Neuronal stem cell (in vitro differentiated cells): ENCODE measurements around the gene MARVELD1.
A peak's percentile ranks its signal among the peaks of the same experiment; 100 is the strongest.

Experiments
- DNase-seq: peaks from one replicate; pipeline ENCODE4 v3.0.0-alpha.2; 2013; ENCODE audit warnings: low spot score
- H2AFZ ChIP-seq: one replicate; pipeline ENCODE4 v1.6.1; 2013; ENCODE audit warnings: mild to moderate bottlenecking, low read length, inconsistent platforms
- H2AK5ac ChIP-seq: 2 replicates; pipeline ENCODE4 v1.6.1; 2013; ENCODE audit warnings: low read depth, mild to moderate bottlenecking, inconsistent platforms, low read length, moderate library complexity, mixed read lengths
- H2BK120ac ChIP-seq: 2 replicates; pipeline ENCODE4 v1.6.1; 2013; ENCODE audit warnings: low read depth, mild to moderate bottlenecking, inconsistent platforms, low read length, moderate library complexity, mixed read lengths
- H2BK12ac ChIP-seq: one replicate; pipeline ENCODE4 v1.6.1; 2013; ENCODE audit warnings: low read length, inconsistent platforms
- H2BK15ac ChIP-seq: 2 replicates; pipeline ENCODE4 v1.6.1; 2013; ENCODE audit warnings: mild to moderate bottlenecking, low read length, inconsistent platforms, mixed read lengths
- H2BK5ac ChIP-seq: one replicate; pipeline ENCODE4 v1.6.1; 2013; ENCODE audit warnings: inconsistent platforms, mild to moderate bottlenecking, low read length, moderate library complexity
- H3K14ac ChIP-seq: one replicate; pipeline ENCODE4 v1.6.1; 2013; ENCODE audit warnings: low read length, inconsistent platforms
- H3K18ac ChIP-seq: 2 replicates; pipeline ENCODE4 v1.6.1; 2013; ENCODE audit warnings: low read length, inconsistent platforms
- H3K23ac ChIP-seq: 2 replicates; pipeline ENCODE4 v1.6.1; 2013; ENCODE audit warnings: low read depth, mild to moderate bottlenecking, mixed read lengths, low read length, inconsistent platforms; ENCODE audit not compliant: poor library complexity
- H3K27ac ChIP-seq: replicated peaks from 3 replicates; pipeline ENCODE4 v1.5.1; 2013; ENCODE audit warnings: low read length, inconsistent platforms
- H3K27me3 ChIP-seq, 3 experiments: 2 replicates each; pipeline ENCODE4 v1.6.1; 2013; ENCODE audit warnings: low read length in 3 of 3, mild to moderate bottlenecking in 2 of 3, inconsistent platforms in 1 of 3, low read depth in 1 of 3, mixed read lengths in 1 of 3, moderate library complexity in 1 of 3; ENCODE audit not compliant: control insufficient read depth in 3 of 3, insufficient read depth in 3 of 3
- H3K36me3 ChIP-seq, 2 donors: replicated peaks in 1 of 2; 2 replicates each; pipeline ENCODE4 v1.6.1; 2013; ENCODE audit warnings: low read length in 2 of 2; ENCODE audit not compliant: control insufficient read depth in 2 of 2, insufficient read depth in 2 of 2
- H3K4ac ChIP-seq: 2 replicates; pipeline ENCODE4 v1.6.1; 2013; ENCODE audit warnings: inconsistent platforms, mild to moderate bottlenecking, low read length, moderate library complexity
- H3K4me1 ChIP-seq, 2 donors: 1 replicate in 1 of 2; 2 replicates in 1 of 2; pipeline ENCODE4 v1.6.1; 2013; ENCODE audit warnings: low read length in 2 of 2, low read depth in 1 of 2; ENCODE audit not compliant: control insufficient read depth in 2 of 2, insufficient read depth in 1 of 2
- H3K4me2 ChIP-seq: one replicate; pipeline ENCODE4 v1.6.1; 2013; ENCODE audit warnings: mild to moderate bottlenecking, low read length, inconsistent platforms; ENCODE audit not compliant: insufficient read depth, poor library complexity, severe bottlenecking
- H3K4me3 ChIP-seq, 2 donors: 2 replicates each; pipeline ENCODE4 v1.5.1; 2013; ENCODE audit warnings: low read length in 2 of 2, mild to moderate bottlenecking in 2 of 2, inconsistent platforms in 1 of 2, moderate library complexity in 1 of 2
- H3K79me1 ChIP-seq: one replicate; pipeline ENCODE4 v1.6.1; 2013; ENCODE audit warnings: low read depth, mild to moderate bottlenecking, inconsistent platforms, low read length, moderate library complexity
- H3K9ac ChIP-seq: one replicate; pipeline ENCODE4 v1.6.1; 2013; ENCODE audit warnings: mild to moderate bottlenecking, low read depth, low read length, inconsistent platforms; ENCODE audit not compliant: poor library complexity
- H3K9me3 ChIP-seq, 2 donors: replicated peaks in 1 of 2; 2 replicates each; pipeline versions ENCODE3 to v1.6.1; 2013; ENCODE audit warnings: low read length in 2 of 2, mild to moderate bottlenecking in 2 of 2, inconsistent platforms in 1 of 2, low read depth in 1 of 2, mixed read lengths in 1 of 2, moderate library complexity in 1 of 2; ENCODE audit not compliant: control insufficient read depth in 2 of 2, insufficient read depth in 1 of 2
- H4K8ac ChIP-seq: one replicate; pipeline ENCODE4 v1.6.1; 2013; ENCODE audit warnings: low read depth, mild to moderate bottlenecking, inconsistent platforms, low read length, moderate library complexity
- H4K91ac ChIP-seq: one replicate; pipeline ENCODE4 v1.6.1; 2013; ENCODE audit warnings: low read length, low read depth, mild to moderate bottlenecking, inconsistent platforms; ENCODE audit not compliant: poor library complexity
- WGBS, 2 donors: extraction: QIAGEN DNeasy Blood & Tissue Kit; methylation state at CpG; one replicate each; pipeline ENCODE4 v1.1.7; 2013; ENCODE audit warnings: missing lambda C conversion rate in 2 of 2, mixed read lengths in 1 of 2; ENCODE audit not compliant: insufficient read length in 2 of 2, insufficient replicate concordance in 1 of 2; ENCODE audit errors: extremely low coverage in 2 of 2; 5-methylcytosine and 5-hydroxymethylcytosine counted together

Gene MARVELD1

DNA sequence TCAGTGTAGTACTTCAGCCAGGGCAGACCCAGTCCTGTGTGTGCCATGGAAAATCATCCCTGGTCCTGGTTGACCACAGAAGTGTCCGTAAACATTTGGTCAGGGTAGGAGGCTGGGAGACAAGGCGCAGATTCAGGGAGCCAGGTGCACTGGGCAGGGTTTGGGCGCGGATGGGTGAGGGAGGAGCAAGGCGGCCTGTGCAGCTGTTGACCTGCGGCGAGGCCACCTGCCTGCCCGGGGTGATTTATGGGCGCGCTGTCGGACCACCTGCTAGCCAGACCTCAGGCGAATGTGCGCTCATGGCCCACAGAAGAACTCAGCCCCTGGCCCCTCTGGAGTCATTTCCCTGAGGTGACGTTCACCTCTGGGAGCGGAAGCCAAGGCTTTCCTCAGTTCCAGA is 51.7 kb downstream of the MARVELD1 start:
- Histone ChIP-seq H3K27ac (no peak overlapping the region), H3K4ac (no peak overlapping the region), H3K27me3 (peaks cover under 1 to 13% (median 12%) of the 10 kb centered on the region in 3 experiments), H3K36me3 (peaks cover 0 to 13% of the 10 kb centered on the region in 2 donors), H4K91ac (no peak overlapping the region), H3K4me3 (no peak overlapping the region), H3K4me2 (no peak overlapping the region), H3K18ac (peak overlapping the region; percentile 52), H3K9me3 (no peaks in the 10 kb centered on the region), H3K14ac (peak overlapping the region; percentile 23), H4K8ac (no peak overlapping the region), H2BK5ac (no peak overlapping the region), H3K4me1 (peaks cover 0 to 14% of the 10 kb centered on the region in 2 donors), H3K9ac (no peak overlapping the region), H2BK12ac (no peak overlapping the region), H2AFZ (no peak overlapping the region), H3K79me1 (no peaks in the 10 kb centered on the region), H2BK120ac (no peak overlapping the region), H2AK5ac (peak overlapping the region; percentile 45), H3K23ac (no peak overlapping the region), H2BK15ac (no peak overlapping the region)
- no peak for DNase-seq
- WGBS, 2 donors = no CpG with 5 or more reads among the region's 15 CpGs

GRCh38 chr10:97766106-97766810 is 52.7 kb downstream of the MARVELD1 start:
- no peak overlapping the region for H3K14ac ChIP-seq
- H3K27me3 ChIP-seq = peaks cover 10 to 23% (median 23%) of the 10 kb centered on the region in 3 experiments
- H3K4ac ChIP-seq = no peak overlapping the region
- no peaks in the 10 kb centered on the region for H3K9me3 ChIP-seq
- no peak overlapping the region for H3K4me3 ChIP-seq
- H3K4me2 ChIP-seq = no peak overlapping the region
- H4K91ac ChIP-seq = no peak overlapping the region
- H2AK5ac ChIP-seq = no peak overlapping the region
- no peak overlapping the region for H2AFZ ChIP-seq
- no peak overlapping the region for H4K8ac ChIP-seq
- no peak overlapping the region for H3K23ac ChIP-seq
- H2BK5ac ChIP-seq = no peak overlapping the region
- H3K9ac ChIP-seq = no peak overlapping the region
- no peak overlapping the region for H2BK15ac ChIP-seq
- DNase-seq = no peak
- H2BK120ac ChIP-seq = no peak overlapping the region
- H3K27ac ChIP-seq = no peak overlapping the region
- H2BK12ac ChIP-seq = no peak overlapping the region
- H3K18ac ChIP-seq = no peak overlapping the region
- peaks cover 3 to 16% of the 10 kb centered on the region in 2 donors for H3K4me1 ChIP-seq
- no CpG with 5 or more reads among the region's 13 CpGs for WGBS, 2 donors
- H3K79me1 ChIP-seq = no peaks in the 10 kb centered on the region
- peaks cover 0 to 8% of the 10 kb centered on the region in 2 donors for H3K36me3 ChIP-seq

- no peaks in the 10 kb centered on the region for H3K9me3 ChIP-seq
- H3K36me3 ChIP-seq = peaks cover 0 to 3% of the 10 kb centered on the region in 2 donors
- H2BK12ac ChIP-seq = no peak overlapping the region
- H3K4me2 ChIP-seq = no peak overlapping the region
- H4K8ac ChIP-seq = no peak overlapping the region
- WGBS, 2 donors = no CpG with 5 or more reads among the region's 22 CpGs
- no peaks in the 10 kb centered on the region for H3K79me1 ChIP-seq
- H2BK5ac ChIP-seq = no peak overlapping the region
- H3K9ac ChIP-seq = no peak overlapping the region
- peaks cover 6 to 18% of the 10 kb centered on the region in 2 donors for H3K4me1 ChIP-seq
- no peak overlapping the region for H3K18ac ChIP-seq
- no peak for DNase-seq
- H3K27me3 ChIP-seq = peaks cover 15 to 33% (median 32%) of the 10 kb centered on the region in 3 experiments
- H2BK15ac ChIP-seq = peak overlapping the region; percentile 52
- no peak overlapping the region for H3K4ac ChIP-seq
- H3K23ac ChIP-seq = peak overlapping the region; percentile 52
- H2BK120ac ChIP-seq = no peak overlapping the region
- H3K14ac ChIP-seq = peak overlapping the region; percentile 32
- H4K91ac ChIP-seq = no peak overlapping the region
- H3K4me3 ChIP-seq = no peak overlapping the region
- H3K27ac ChIP-seq = no peak overlapping the region
- no peak overlapping the region for H2AFZ ChIP-seq
- H2AK5ac ChIP-seq = no peak overlapping the region
These were observed 53.7 kb downstream of the MARVELD1 start for GRCh38 chr10:97766996-97767924.
